AG04450 (cell line): ENCODE measurements around the gene KCNMA1. TPM values are rescaled to one million over a fixed set of nuclear protein-coding genes. Genes with fewer than 3 reads are reported as not detected.

Source experiments
- CTCF ChIA-PET: fragments of 300-600, 350-600 bp; formaldehyde crosslinking; extraction: SDS; loops from one replicate; lab custom pipeline; 2022; ENCODE audit warnings: antibody characterized with exemption, inconsistent platforms; lab: Charles Lee
- POLR2A ChIA-PET: fragments of 350-600 bp; formaldehyde crosslinking; extraction: SDS; loops from one replicate; lab custom pipeline; 2021; ENCODE audit warnings: antibody characterized with exemption, inconsistent platforms; lab: Yijun Ruan, JAX
- DNase-seq: peaks from one replicate; pipeline ENCODE4 v3.0.0-alpha.2; 2011; ENCODE audit warnings: low read depth, low spot score
- H3K27ac ChIP-seq: one replicate; pipeline ENCODE4 v1.5.1; 2012; ENCODE audit warnings: low read depth, low read length, control low read depth
- H3K27me3 ChIP-seq: one replicate; pipeline ENCODE4 v1.6.0; 2012; ENCODE audit warnings: low read length; ENCODE audit not compliant: control insufficient read depth, insufficient read depth
- H3K4me3 ChIP-seq: 2 replicates; pipeline ENCODE4 v1.5.1; 2011; ENCODE audit warnings: mild to moderate bottlenecking, low read depth, low read length, control low read depth
- H3K9me3 ChIP-seq: 2 replicates; pipeline ENCODE4 v1.5.1; 2012; ENCODE audit warnings: low read length; ENCODE audit not compliant: control insufficient read depth, insufficient read depth
- polyA plus RNA-seq: library from polyadenylated mRNA; depleted of rRNA; stranded (reverse); fragments of >200 nt; gene quantifications from 2 replicates; pipeline ENCODE4 v1.2.3, GENCODE V29; 2011
- TF ChIP-seq, protein P1 (sequence below): IDR thresholded peaks from 2 replicates; pipeline ENCODE4 v1.5.1; 2011; ENCODE audit warnings: low read depth, low read length, control low read depth, inconsistent platforms

The KCNMA1 gene
- polyA plus RNA-seq, 1 experiment = 58.8 TPM

DNA sequence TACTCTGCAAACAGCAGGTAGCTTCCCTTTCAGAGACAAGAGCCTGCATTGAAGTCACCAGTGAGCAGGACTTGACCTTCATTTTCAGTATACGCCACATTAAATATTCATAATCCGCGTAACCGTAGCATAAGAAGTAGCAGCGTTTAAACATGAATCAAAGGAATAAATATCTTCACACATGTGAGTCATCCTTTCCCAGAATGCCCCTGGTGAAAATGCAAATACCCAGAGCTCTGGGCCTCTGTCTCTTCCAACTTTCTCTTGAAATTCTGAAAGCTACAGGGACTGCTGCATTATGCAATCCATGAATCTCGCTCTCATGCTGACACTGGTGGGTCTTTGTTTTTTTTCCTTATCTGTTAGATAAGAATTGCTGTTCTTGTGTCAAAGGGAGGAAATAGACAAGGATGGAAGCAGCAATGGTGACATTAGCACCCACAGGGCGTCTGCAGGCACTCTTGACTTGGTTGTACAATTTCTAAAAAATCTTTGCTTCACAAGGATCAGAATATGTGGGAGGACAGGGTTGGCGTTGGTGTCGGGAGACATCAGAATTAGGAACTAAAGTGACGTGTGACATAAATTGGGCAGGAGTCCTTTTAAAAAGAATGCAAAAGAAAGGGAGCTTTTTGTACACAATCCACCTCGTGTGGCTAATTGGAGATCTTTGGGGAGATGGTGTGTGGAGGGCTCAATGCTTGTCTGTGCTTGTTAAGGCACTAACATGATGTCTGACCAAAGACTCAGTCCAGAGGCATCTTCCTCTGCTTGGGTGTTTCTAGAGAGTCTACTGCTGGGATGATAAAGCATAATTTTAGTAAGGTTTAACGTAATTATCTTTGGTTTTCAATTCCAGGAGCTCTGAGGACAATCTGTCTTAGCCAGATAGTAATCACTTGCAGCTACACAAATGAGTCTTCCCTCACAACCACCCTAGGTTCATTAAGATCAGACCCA is 390.3 kb downstream of the KCNMA1 start:
- TF ChIP-seq, protein P1, sequence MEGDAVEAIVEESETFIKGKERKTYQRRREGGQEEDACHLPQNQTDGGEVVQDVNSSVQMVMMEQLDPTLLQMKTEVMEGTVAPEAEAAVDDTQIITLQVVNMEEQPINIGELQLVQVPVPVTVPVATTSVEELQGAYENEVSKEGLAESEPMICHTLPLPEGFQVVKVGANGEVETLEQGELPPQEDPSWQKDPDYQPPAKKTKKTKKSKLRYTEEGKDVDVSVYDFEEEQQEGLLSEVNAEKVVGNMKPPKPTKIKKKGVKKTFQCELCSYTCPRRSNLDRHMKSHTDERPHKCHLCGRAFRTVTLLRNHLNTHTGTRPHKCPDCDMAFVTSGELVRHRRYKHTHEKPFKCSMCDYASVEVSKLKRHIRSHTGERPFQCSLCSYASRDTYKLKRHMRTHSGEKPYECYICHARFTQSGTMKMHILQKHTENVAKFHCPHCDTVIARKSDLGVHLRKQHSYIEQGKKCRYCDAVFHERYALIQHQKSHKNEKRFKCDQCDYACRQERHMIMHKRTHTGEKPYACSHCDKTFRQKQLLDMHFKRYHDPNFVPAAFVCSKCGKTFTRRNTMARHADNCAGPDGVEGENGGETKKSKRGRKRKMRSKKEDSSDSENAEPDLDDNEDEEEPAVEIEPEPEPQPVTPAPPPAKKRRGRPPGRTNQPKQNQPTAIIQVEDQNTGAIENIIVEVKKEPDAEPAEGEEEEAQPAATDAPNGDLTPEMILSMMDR = no peak
- Histone ChIP-seq H3K4me3 (no peak overlapping the region), H3K9me3 (no peaks in the 10 kb centered on the region), H3K27me3 (no peaks in the 10 kb centered on the region), H3K27ac (no peak overlapping the region)
- CTCF ChIA-PET = interaction anchor here (1.7 to 4.9 kb wide), 4 partner anchors 74 to 395 kb away, joined by 7 to 55 read pairs (median 10); no protein-coding TSS in a partner anchor
- DNase-seq = no peak
- POLR2A ChIA-PET = no interaction called here

DNA sequence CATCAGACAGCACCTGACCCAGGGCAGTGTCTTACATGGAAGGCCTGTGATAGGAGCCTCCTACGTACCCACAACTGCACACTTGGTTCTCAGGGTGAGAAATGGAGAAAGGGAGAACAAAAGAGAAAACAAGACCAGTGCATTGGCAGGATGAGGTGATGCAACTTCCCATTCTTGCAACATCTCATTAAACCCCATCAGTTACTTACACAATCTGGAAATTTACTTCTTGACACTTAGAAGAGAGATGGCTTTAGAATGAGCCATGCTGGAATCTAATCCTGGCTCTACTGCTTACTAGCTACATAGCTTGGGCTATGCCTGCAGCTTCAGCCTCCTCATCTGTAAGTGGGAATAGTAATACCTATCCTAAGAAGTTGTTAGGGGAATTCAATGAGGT is 391.7 kb downstream of the KCNMA1 start:
- TF ChIP-seq, protein P1 = no peak
- H3K9me3 ChIP-seq = no peaks in the 10 kb centered on the region
- no peak for DNase-seq
- CTCF ChIA-PET = interaction anchor here (1.5 to 1.6 kb wide), 2 partner anchors 80 to 395 kb away, joined by 4 to 5 read pairs; no protein-coding TSS in a partner anchor
- POLR2A ChIA-PET = no interaction called here
- no peak overlapping the region for H3K27ac ChIP-seq
- no peak overlapping the region for H3K4me3 ChIP-seq
- H3K27me3 ChIP-seq = no peaks in the 10 kb centered on the region

- no peak overlapping the region for H3K4me3 ChIP-seq
- ChIA-PET CTCF (interaction anchor here (1.5 to 1.6 kb wide), 2 partner anchors 79 to 396 kb away, joined by 4 to 5 read pairs; no protein-coding TSS in a partner anchor), POLR2A (no interaction called here)
- H3K9me3 ChIP-seq = no peaks in the 10 kb centered on the region
- H3K27ac ChIP-seq = no peak overlapping the region
- TF ChIP-seq, protein P1 = no peak
- H3K27me3 ChIP-seq = no peaks in the 10 kb centered on the region
- no peak for DNase-seq
Observed at GRCh38 chr10:77244746-77245145, 392.9 kb downstream of the KCNMA1 start.

DNA sequence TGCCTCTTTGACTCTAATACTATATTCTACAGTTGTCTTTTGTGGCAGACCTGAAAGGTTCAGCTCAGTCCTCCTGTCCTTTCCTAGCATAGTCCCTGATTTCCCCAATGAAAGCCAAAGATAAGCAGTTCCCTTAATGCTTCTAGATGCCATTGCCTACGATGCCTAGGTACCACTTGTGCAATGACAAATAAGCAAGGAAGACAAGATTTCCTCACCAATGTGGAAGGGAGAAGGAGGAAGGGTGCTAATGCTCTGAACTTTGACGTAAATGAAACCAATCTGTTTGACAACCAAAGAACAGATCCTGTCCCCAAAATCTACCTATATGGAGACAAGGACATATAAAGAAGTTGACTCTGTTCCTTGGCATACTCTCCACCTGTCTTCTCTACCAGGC is 393.3 kb downstream of the KCNMA1 start:
- TF ChIP-seq, protein P1 = no peak
- Histone ChIP-seq H3K4me3 (no peak overlapping the region), H3K27me3 (no peaks in the 10 kb centered on the region), H3K9me3 (no peaks in the 10 kb centered on the region), H3K27ac (no peak overlapping the region)
- CTCF ChIA-PET = no interaction called here
- POLR2A ChIA-PET = no interaction called here
- DNase-seq = no peak

DNA sequence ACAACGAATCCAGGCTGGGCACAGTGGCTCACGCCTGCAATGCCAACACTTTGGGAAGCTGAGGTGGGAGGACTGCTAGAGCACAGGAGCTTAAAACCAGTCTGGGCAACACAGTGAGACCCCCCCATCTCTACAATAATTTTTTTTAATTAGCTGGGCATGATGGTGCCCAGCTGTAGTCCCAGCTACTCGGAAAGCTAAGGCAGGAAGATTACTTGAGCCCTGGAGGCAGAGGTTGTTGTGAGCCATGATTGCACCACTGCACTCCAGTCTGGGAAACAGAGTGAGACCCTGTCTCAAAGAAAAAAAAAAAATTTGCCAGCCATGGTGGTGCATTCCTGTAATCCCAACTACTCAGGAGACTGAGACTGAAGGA is 396.3 kb downstream of the KCNMA1 start:
- H3K27me3 ChIP-seq = no peaks in the 10 kb centered on the region
- no peak for DNase-seq
- ChIA-PET CTCF (interaction anchor here (0.7 to 1.9 kb wide), 4 partner anchors 67 to 470 kb away, joined by 3 to 5 read pairs (median 4); no protein-coding TSS in a partner anchor), POLR2A (no interaction called here)
- no peaks in the 10 kb centered on the region for H3K9me3 ChIP-seq
- no peak overlapping the region for H3K27ac ChIP-seq
- H3K4me3 ChIP-seq = no peak overlapping the region
- TF ChIP-seq, protein P1 = no peak
